HepG2 (cell line): ENCODE measurements around the gene LSM2. TPM values are rescaled to one million over a fixed set of nuclear protein-coding genes. Genes with fewer than 3 reads are reported as not detected.

Experiments
- BHLHE40 ChIP-seq: IDR thresholded peaks from 2 replicates; pipeline ENCODE4 v1.6.1; 2011; ENCODE audit warnings: low read length, improper control_type of control experiment
- CC2D1A ChIP-seq: sonication (generic); formaldehyde crosslinking; IDR thresholded peaks from 2 replicates; pipeline ENCODE4 v1.8.1; 2023; ENCODE audit warnings: mild to moderate bottlenecking, missing genetic modification reagents
- CCDC6 ChIP-seq: sonication (generic); formaldehyde crosslinking; IDR thresholded peaks from 2 replicates; pipeline ENCODE4 v1.8.1; 2022; ENCODE audit warnings: mild to moderate bottlenecking, missing genetic modification reagents, moderate library complexity
- HDAC6 ChIP-seq: fragments of 200-600 bp; sonication (generic); IDR thresholded peaks from 2 replicates; pipeline ENCODE4 v1.7.0; 2017; ENCODE audit warnings: mild to moderate bottlenecking, antibody characterized with exemption, low read length, low read depth
- IRX3 ChIP-seq: sonication (generic); formaldehyde crosslinking; IDR thresholded peaks from 2 replicates; pipeline ENCODE4 v1.8.1; 2023; ENCODE audit warnings: mild to moderate bottlenecking, low read depth, missing genetic modification reagents, borderline replicate concordance
- KAT7 ChIP-seq: IDR thresholded peaks from 2 replicates; pipeline ENCODE4 v1.6.1; 2018; ENCODE audit warnings: borderline replicate concordance, missing compliant biosample characterization
- KDM5A ChIP-seq: fragments of 200-600 bp; sonication (generic); IDR thresholded peaks from 2 replicates; pipeline ENCODE4 v1.7.0; 2018; ENCODE audit warnings: antibody characterized with exemption, mild to moderate bottlenecking, low read length, borderline replicate concordance
- RBAK ChIP-seq: sonication (generic); formaldehyde crosslinking; IDR thresholded peaks from 2 replicates; pipeline ENCODE4 v1.5.1; 2020; ENCODE audit warnings: mild to moderate bottlenecking, missing genetic modification reagents
- SETDB1 ChIP-seq: sonication (generic); formaldehyde crosslinking; IDR thresholded peaks from 2 replicates; pipeline ENCODE4 v1.5.1; 2020; ENCODE audit warnings: missing genetic modification reagents, mild to moderate bottlenecking, borderline replicate concordance
- SP4 ChIP-seq: sonication (generic); formaldehyde crosslinking; IDR thresholded peaks from 2 replicates; pipeline ENCODE4 v1.8.1; 2023; ENCODE audit warnings: mild to moderate bottlenecking, missing genetic modification reagents
- TARDBP ChIP-seq: sonication (generic); formaldehyde crosslinking; IDR thresholded peaks from 2 replicates; pipeline ENCODE4 v1.8.0; 2022; ENCODE audit warnings: mild to moderate bottlenecking, missing genetic modification reagents
- ZBTB1 ChIP-seq: sonication (generic); formaldehyde crosslinking; IDR thresholded peaks from 2 replicates; pipeline ENCODE4 v1.4.0; 2020; ENCODE audit warnings: missing genetic modification reagents, borderline replicate concordance
- polyA plus RNA-seq, 8 experiments: library from polyadenylated mRNA; depleted of rRNA in 3 of 8; stranded (reverse) in 7 of 8; unstranded in 1 of 8; fragments of >200 nt; fragmentation: Illumina TruSeq in 4 of 8; extraction: Trizol in 4 of 8; gene quantifications; 2 replicates each; pipeline versions ENCODE4 v1.2.1 to v1.2.3, GENCODE V29; 2011 to 2016; ENCODE audit warnings: low read depth in 4 of 8, missing spikeins in 1 of 8, mixed read lengths in 1 of 8; ENCODE audit not compliant: insufficient read depth in 1 of 8
- total RNA-seq, 5 experiments: library from RNA; depleted of rRNA; stranded (reverse); fragments of >200 nt; fragmentation: Illumina TruSeq; extraction: Trizol; gene quantifications; 2 replicates each; pipeline ENCODE4 v1.2.3, GENCODE V29; 2016; ENCODE audit warnings: low read depth in 1 of 5
- TF ChIP-seq, protein P1 (sequence below): sonication (generic); formaldehyde crosslinking; conservative IDR thresholded peaks from 2 replicates; pipeline ENCODE4 v1.8.0; 2022; ENCODE audit warnings: mild to moderate bottlenecking, moderate library complexity, missing genetic modification reagents
- TF ChIP-seq, protein P2 (sequence below): sonication (generic); formaldehyde crosslinking; IDR thresholded peaks from 2 replicates; pipeline ENCODE4 v1.8.0; 2022; ENCODE audit warnings: missing genetic modification reagents, mild to moderate bottlenecking, moderate library complexity, borderline replicate concordance
- TF ChIP-seq, protein P3 (sequence below): sonication (generic); formaldehyde crosslinking; IDR thresholded peaks from 2 replicates; pipeline ENCODE4 v1.5.1; 2020; ENCODE audit warnings: mild to moderate bottlenecking, missing genetic modification reagents
- TF ChIP-seq, protein P4 (sequence below): sonication (generic); formaldehyde crosslinking; IDR thresholded peaks from 2 replicates; pipeline ENCODE4 v1.4.0; 2020; ENCODE audit warnings: low read depth, mild to moderate bottlenecking, missing genetic modification reagents

Gene LSM2
- total and polyA plus RNA-seq, 2 of the 13 experiments (the other 11 are each of a cell fraction or from before 2014, with no cell fraction given) = 69.4 to 90.5 TPM

DNA sequence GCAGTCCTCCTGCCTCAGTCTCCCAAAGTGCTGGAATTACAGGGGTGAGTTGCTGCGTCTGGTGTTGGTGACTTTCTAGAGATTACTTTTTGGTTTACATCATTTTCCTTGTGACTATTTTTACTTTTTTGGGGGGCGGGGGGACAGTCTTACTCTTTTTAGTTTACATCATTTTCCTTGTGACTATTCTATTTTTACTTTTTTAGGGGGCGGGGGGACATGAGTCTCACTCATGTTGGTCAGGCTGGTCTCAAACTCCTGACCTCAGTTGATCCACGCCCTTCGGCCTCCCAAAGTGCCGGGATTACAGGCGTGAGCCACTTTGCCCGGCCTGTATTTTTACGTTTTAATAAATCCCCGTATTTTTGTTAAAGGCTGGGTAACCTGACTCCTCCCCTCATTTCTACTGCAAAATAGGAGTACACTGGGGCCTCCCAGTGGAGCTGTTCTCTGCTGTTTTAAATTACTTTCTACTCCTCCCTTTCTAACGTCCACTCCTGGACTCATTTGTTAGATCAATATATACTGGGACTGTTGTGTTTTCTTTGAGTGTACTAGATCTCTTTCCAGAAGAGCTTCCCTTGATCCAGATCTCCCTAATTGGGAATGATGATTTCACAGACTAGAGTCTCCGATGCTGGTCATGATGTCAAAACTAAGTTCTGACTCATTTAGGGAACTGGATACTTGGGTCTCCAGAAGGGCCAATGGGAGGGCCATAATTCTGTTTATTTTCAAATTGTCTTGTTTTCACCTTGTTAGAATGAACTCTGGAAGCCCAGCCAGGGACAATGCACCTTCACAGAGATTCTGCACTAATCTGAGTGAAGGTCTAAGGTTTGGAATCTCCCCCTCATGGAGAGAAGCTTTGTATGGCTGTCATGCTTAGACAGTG lies 30.0 kb upstream of the LSM2 start (continued):
- TF ChIP-seq IRX3 = no peak
- no peak for TF ChIP-seq ZBTB1 (CRISPR knock-in tag)
- TF ChIP-seq TARDBP (CRISPR knock-in tag) = no peak
- no peak for TF ChIP-seq CCDC6 (CRISPR knock-in tag)
- TF ChIP-seq, protein P1, sequence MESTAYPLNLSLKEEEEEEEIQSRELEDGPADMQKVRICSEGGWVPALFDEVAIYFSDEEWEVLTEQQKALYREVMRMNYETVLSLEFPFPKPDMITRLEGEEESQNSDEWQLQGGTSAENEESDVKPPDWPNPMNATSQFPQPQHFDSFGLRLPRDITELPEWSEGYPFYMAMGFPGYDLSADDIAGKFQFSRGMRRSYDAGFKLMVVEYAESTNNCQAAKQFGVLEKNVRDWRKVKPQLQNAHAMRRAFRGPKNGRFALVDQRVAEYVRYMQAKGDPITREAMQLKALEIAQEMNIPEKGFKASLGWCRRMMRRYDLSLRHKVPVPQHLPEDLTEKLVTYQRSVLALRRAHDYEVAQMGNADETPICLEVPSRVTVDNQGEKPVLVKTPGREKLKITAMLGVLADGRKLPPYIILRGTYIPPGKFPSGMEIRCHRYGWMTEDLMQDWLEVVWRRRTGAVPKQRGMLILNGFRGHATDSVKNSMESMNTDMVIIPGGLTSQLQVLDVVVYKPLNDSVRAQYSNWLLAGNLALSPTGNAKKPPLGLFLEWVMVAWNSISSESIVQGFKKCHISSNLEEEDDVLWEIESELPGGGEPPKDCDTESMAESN (CRISPR knock-in tag) = no peak
- TF ChIP-seq SP4 (CRISPR knock-in tag) = no peak
- TF ChIP-seq RBAK (CRISPR knock-in tag) = no peak
- TF ChIP-seq, protein P2, sequence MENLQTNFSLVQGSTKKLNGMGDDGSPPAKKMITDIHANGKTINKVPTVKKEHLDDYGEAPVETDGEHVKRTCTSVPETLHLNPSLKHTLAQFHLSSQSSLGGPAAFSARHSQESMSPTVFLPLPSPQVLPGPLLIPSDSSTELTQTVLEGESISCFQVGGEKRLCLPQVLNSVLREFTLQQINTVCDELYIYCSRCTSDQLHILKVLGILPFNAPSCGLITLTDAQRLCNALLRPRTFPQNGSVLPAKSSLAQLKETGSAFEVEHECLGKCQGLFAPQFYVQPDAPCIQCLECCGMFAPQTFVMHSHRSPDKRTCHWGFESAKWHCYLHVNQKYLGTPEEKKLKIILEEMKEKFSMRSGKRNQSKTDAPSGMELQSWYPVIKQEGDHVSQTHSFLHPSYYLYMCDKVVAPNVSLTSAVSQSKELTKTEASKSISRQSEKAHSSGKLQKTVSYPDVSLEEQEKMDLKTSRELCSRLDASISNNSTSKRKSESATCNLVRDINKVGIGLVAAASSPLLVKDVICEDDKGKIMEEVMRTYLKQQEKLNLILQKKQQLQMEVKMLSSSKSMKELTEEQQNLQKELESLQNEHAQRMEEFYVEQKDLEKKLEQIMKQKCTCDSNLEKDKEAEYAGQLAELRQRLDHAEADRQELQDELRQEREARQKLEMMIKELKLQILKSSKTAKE (CRISPR knock-in tag) = no peak
- no peak for TF ChIP-seq HDAC6
- TF ChIP-seq, protein P3, sequence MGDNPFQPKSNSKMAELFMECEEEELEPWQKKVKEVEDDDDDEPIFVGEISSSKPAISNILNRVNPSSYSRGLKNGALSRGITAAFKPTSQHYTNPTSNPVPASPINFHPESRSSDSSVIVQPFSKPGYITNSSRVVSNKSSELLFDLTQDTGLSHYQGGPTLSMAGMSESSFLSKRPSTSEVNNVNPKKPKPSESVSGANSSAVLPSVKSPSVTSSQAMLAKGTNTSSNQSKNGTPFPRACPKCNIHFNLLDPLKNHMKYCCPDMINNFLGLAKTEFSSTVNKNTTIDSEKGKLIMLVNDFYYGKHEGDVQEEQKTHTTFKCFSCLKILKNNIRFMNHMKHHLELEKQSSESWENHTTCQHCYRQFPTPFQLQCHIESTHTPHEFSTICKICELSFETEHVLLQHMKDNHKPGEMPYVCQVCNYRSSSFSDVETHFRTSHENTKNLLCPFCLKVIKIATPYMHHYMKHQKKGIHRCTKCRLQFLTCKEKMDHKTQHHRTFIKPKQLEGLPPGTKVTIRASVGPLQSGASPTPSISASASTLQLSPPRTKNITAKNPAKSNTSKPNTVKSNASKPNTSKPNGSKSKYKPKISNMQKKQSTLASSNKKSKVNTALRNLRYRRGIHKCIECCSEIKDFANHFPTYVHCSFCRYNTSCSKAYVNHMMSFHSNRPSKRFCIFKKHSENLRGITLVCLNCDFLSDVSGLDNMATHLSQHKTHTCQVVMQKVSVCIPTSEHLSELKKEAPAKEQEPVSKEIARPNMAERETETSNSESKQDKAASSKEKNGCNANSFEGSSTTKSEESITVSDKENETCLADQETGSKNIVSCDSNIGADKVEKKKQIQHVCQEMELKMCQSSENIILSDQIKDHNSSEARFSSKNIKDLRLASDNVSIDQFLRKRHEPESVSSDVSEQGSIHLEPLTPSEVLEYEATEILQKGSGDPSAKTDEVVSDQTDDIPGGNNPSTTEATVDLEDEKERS (CRISPR knock-in tag) = no peak
- TF ChIP-seq BHLHE40 = no peak
- TF ChIP-seq CC2D1A (CRISPR knock-in tag) = 0 out of 2 replicates have a peak, but pooled peaks have one; percentile 62
- TF ChIP-seq SETDB1 (CRISPR knock-in tag) = no peak
- TF ChIP-seq, protein P4, sequence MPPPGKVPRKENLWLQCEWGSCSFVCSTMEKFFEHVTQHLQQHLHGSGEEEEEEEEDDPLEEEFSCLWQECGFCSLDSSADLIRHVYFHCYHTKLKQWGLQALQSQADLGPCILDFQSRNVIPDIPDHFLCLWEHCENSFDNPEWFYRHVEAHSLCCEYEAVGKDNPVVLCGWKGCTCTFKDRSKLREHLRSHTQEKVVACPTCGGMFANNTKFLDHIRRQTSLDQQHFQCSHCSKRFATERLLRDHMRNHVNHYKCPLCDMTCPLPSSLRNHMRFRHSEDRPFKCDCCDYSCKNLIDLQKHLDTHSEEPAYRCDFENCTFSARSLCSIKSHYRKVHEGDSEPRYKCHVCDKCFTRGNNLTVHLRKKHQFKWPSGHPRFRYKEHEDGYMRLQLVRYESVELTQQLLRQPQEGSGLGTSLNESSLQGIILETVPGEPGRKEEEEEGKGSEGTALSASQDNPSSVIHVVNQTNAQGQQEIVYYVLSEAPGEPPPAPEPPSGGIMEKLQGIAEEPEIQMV = no peak
- TF ChIP-seq KAT7 (CRISPR knock-in tag) = no peak
- TF ChIP-seq KDM5A = no peak
